HL-60 (cell line): ENCODE results near the gene USP47.

Experiments used
- DNase-seq, 2 experiments: peaks; one replicate each; pipeline ENCODE4 v3.0.0-alpha.2; 2010 to 2020; ENCODE audit warnings: low read depth in 1 of 2, low spot score in 1 of 2
- H3K27ac ChIP-seq: fragments of 250-450 bp; sonication (Bioruptor Pico); replicated peaks from 2 replicates; pipeline ENCODE4 v1.5.1; 2020; ENCODE audit warnings: mild to moderate bottlenecking, moderate library complexity
- H3K27me3 ChIP-seq: fragments of 250-450 bp; sonication (Bioruptor Pico); 2 replicates; pipeline ENCODE4 v1.5.1; 2021; ENCODE audit warnings: mild to moderate bottlenecking, moderate library complexity; ENCODE audit not compliant: insufficient read depth, poor library complexity, severe bottlenecking
- H3K4me3 ChIP-seq: replicated peaks from 2 replicates; pipeline ENCODE4 v1.5.1; 2011; ENCODE audit warnings: mild to moderate bottlenecking, control low read depth, low read length; ENCODE audit not compliant: insufficient read depth
- GABPA ChIP-seq: IDR thresholded peaks from 2 replicates; pipeline ENCODE4 v1.6.1; 2012; ENCODE audit warnings: low read depth
- POLR2AphosphoS5 ChIP-seq: IDR thresholded peaks from 2 replicates; pipeline ENCODE4 v1.6.1; 2012; ENCODE audit warnings: low read depth
- REST ChIP-seq: IDR thresholded peaks from 2 replicates; pipeline ENCODE4 v1.6.1; 2012; ENCODE audit warnings: low read depth; ENCODE audit not compliant: insufficient replicate concordance
- SPI1 ChIP-seq: IDR thresholded peaks from 2 replicates; pipeline ENCODE4 v1.6.1; 2012; ENCODE audit warnings: low read depth, mild to moderate bottlenecking, borderline replicate concordance
- TF ChIP-seq, protein P1 (sequence below): IDR thresholded peaks from one replicate; pipeline ENCODE4 v1.5.1; 2011; ENCODE audit warnings: low read length, control low read depth, inconsistent platforms; ENCODE audit not compliant: insufficient read depth

The USP47 gene

GRCh38 chr11:11860103-11860979, 18.6 kb downstream of the USP47 start:
- no peak overlapping the region for H3K27ac ChIP-seq
- no peak for TF ChIP-seq POLR2AphosphoS5
- no peak for TF ChIP-seq SPI1
- TF ChIP-seq REST: no peak
- no peak for TF ChIP-seq GABPA
- TF ChIP-seq, protein P1, sequence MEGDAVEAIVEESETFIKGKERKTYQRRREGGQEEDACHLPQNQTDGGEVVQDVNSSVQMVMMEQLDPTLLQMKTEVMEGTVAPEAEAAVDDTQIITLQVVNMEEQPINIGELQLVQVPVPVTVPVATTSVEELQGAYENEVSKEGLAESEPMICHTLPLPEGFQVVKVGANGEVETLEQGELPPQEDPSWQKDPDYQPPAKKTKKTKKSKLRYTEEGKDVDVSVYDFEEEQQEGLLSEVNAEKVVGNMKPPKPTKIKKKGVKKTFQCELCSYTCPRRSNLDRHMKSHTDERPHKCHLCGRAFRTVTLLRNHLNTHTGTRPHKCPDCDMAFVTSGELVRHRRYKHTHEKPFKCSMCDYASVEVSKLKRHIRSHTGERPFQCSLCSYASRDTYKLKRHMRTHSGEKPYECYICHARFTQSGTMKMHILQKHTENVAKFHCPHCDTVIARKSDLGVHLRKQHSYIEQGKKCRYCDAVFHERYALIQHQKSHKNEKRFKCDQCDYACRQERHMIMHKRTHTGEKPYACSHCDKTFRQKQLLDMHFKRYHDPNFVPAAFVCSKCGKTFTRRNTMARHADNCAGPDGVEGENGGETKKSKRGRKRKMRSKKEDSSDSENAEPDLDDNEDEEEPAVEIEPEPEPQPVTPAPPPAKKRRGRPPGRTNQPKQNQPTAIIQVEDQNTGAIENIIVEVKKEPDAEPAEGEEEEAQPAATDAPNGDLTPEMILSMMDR: no peak
- H3K27me3 ChIP-seq: no peaks in the 10 kb centered on the region
- DNase-seq: no peak
- no peak overlapping the region for H3K4me3 ChIP-seq

GRCh38 chr11:11862999-11863398, 21.2 kb downstream of the USP47 start:
- no peak overlapping the region for H3K27ac ChIP-seq

DNA sequence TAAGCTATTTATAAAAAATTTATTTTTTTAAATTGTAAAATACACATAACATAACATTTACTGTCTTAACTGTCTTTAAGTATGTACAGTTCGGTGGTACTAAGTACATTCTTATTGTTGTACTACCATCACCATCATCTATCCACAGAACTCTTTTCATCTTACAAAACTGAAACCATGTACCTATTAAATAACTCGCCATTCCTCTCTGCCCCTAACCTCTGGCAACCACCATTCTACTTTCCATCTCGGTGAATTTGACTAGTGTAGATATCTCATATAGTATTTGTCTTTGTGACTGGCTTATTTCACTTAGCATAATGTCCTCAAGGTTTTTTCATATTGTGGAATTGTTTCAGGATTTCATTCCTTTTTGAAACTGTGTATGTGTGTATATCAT, 22.6 kb downstream of the USP47 start:
- H3K4me3 ChIP-seq: no peak overlapping the region
- H3K27me3 ChIP-seq: no peaks in the 10 kb centered on the region
- no peak overlapping the region for H3K27ac ChIP-seq
- TF ChIP-seq SPI1 (no peak), GABPA (no peak), POLR2AphosphoS5 (no peak), REST (no peak)
- TF ChIP-seq, protein P1: no peak
- no peak for DNase-seq

More at GRCh38 chr11:11862999-11863398, 21.2 kb downstream of the USP47 start:
- no peak for DNase-seq
- H3K4me3 ChIP-seq: no peak overlapping the region
- TF ChIP-seq GABPA (no peak), SPI1 (no peak), REST (no peak), POLR2AphosphoS5 (no peak)
- TF ChIP-seq, protein P1: no peak
- H3K27me3 ChIP-seq: no peaks in the 10 kb centered on the region
